Panc1 (cell line): Measurements from ENCODE around the gene ITGB1BP2.

ENCODE experiments used
- CTCF ChIP-seq: fragments of 450-650 bp; IDR thresholded peaks from 2 replicates; pipeline ENCODE4 v1.5.1; 2017; ENCODE audit warnings: mild to moderate bottlenecking
- POLR2AphosphoS5 ChIP-seq: IDR thresholded peaks from 2 replicates; pipeline ENCODE4 v1.6.1; 2012; ENCODE audit warnings: mild to moderate bottlenecking, low read depth, low read length, moderate library complexity
- REST ChIP-seq, 2 experiments: IDR thresholded peaks; 2 replicates each; pipeline ENCODE4 v1.6.1; 2011 to 2012; ENCODE audit warnings: low read depth in 2 of 2, control low read depth in 1 of 2, low read length in 1 of 2, mild to moderate bottlenecking in 1 of 2, moderate library complexity in 1 of 2; ENCODE audit not compliant: insufficient read depth in 1 of 2
- SIN3A ChIP-seq: IDR thresholded peaks from 2 replicates; pipeline ENCODE4 v1.6.1; 2012; ENCODE audit warnings: low read depth, mild to moderate bottlenecking, low read length, moderate library complexity, borderline replicate concordance; ENCODE audit not compliant: insufficient read depth

- TF ChIP-seq CTCF, result no peak; the same call in 1 of the 2 replicates
- peak; percentile 85 for TF ChIP-seq POLR2AphosphoS5
- TF ChIP-seq REST (IDR thresholded peaks at IDR 0.05; ENCODE audit: insufficient read depth in 1 of 2, low read depth in 2 of 2, low read length in 1 of 2), result no peak
- no peak for TF ChIP-seq SIN3A
These were observed 18.0 kb upstream of the ITGB1BP2 start, which contains the start of gene NONO for GRCh38 chrX:71283403-71284143.
